VCaP (cell line): ENCODE results near the gene ESPNL.
A peak's percentile ranks its signal among the peaks of the same experiment; 100 is the strongest.

ENCODE experiments used
- H3K27ac ChIP-seq: fragments of 450-650 bp; 2 replicates; pipeline ENCODE4 v1.5.1; 2017
- TF ChIP-seq, protein P1 (sequence below): fragments of 450-650 bp; conservative IDR thresholded peaks from 2 replicates; pipeline ENCODE4 v1.5.1; 2017; ENCODE audit warnings: mild to moderate bottlenecking, moderate library complexity

ESPNL gene

DNA sequence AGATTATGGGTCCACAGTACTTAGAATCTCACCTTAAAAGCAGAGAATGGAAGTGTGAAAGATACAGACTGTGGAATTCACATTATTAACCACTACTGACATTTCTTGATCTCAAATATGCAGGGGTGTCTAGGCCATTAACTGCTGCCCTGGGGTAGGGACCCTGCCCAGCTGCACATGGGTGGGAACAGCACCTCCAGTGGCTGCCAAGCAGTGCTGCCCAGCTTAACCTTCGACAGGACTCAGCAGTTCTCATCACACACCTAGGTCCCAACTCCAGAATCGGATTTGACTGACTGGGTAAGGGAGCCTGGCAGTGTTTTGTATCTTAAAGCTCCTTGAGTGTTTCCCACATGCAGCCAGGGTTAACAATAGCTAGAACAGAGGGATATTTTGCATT, 73.6 kb downstream of the ESPNL start:
- peak overlapping the region; percentile 74 for H3K27ac ChIP-seq
- TF ChIP-seq, protein P1, sequence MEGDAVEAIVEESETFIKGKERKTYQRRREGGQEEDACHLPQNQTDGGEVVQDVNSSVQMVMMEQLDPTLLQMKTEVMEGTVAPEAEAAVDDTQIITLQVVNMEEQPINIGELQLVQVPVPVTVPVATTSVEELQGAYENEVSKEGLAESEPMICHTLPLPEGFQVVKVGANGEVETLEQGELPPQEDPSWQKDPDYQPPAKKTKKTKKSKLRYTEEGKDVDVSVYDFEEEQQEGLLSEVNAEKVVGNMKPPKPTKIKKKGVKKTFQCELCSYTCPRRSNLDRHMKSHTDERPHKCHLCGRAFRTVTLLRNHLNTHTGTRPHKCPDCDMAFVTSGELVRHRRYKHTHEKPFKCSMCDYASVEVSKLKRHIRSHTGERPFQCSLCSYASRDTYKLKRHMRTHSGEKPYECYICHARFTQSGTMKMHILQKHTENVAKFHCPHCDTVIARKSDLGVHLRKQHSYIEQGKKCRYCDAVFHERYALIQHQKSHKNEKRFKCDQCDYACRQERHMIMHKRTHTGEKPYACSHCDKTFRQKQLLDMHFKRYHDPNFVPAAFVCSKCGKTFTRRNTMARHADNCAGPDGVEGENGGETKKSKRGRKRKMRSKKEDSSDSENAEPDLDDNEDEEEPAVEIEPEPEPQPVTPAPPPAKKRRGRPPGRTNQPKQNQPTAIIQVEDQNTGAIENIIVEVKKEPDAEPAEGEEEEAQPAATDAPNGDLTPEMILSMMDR: peak; percentile 36

DNA sequence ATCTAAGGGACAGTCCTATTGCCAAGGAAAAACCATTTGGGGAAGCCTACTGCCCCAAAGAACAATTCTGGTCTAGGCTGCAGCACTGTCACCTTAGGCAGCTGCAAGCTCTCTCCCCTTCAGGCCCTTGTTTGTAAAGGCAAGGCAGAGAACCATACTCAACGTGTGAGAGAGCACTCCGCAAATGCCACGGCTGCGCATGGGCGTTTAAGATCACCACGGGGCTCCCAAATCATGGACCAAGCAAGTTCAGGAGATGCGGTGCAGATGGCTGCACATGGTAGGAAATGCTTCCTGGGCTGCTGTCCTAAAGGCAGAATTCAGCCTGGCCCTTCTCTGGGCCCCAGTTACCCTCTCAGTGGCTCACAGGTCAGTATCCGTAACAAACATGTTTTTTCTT, 74.2 kb downstream of the ESPNL start:
- TF ChIP-seq, protein P1: no peak
- peak overlapping the region; percentile 74 for H3K27ac ChIP-seq

DNA sequence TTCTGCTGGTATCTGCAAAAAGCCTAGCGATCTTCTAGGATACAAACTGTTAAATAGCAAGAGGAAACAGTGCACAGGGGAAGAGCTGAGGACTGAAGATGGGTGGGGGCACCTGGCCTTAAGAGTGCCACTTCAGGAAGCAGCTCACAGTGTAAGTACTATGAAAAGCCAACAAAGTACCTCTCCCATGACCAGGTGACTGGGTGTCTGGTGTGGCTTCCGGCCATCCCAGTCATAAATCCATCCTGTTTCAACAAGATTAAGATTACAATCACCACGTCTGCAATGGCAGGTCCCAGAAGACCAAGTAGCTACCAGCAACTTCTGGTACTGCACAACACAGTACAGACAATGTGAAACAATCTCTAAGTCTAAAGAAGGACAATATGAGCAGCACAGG, 74.6 kb downstream of the ESPNL start:
- TF ChIP-seq, protein P1: no peak
- H3K27ac ChIP-seq: peak overlapping the region; percentile 74

DNA sequence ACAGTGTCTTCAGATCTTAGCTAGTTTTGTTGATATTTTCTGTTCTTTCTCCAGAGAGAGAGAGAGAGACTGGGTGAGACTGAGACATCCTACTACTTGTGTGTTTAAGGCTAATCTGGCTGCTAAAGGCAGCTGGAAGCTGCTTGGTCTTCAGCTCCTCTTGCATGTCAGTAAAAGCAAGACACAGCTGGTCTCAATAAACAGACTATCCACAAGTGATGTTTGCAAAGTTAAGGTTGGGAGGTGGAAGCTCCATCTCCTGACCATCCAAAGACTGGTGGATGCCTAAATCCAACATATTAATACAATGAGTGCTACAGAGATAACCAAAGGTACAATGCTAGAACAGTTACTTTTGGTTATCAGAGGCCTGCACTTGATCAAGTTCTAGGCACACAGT, 76.5 kb downstream of the ESPNL start:
- TF ChIP-seq, protein P1: no peak
- peak overlapping the region; percentile 74 for H3K27ac ChIP-seq

DNA sequence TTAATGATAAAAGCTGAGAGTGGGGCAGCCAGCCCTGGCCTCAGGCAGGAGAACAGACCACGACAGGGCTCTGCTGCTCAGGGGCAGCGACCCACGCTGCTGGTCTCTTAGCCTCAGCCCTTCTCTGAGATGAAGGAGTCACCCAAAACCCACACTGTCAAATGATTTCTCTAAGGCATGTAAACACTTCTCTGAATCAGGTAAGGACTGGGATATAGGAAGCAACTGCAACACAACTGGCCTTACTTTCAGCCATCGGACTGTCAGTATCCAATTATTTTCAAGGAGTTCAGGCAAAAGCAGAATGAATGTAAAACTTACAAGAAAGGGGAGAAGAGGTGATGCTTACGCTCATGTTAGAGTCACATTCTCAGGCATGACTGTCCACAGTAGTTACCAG, 80.4 kb downstream of the ESPNL start:
- H3K27ac ChIP-seq: no peak overlapping the region
- TF ChIP-seq, protein P1: no peak

DNA sequence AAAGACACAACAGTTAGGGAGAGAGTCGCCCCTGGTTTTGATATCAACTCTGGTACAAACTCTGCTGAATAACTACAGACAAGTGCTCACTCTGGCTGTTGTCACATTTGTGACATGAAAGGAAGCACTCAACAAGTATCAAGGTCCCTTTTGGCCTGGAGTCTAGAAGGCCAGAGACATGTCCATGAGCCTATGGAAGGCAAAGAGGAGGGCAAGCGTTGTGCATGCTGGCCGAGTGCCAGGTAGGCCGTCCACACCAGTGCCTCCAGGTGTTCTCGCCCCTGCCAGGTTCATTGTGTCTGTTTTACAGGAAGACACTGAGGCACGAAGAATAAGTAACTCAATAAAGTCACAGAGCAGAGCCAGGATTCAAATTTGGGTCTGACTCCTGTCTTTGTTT, 82.2 kb downstream of the ESPNL start:
- TF ChIP-seq, protein P1: no peak
- H3K27ac ChIP-seq: no peak overlapping the region
